Measurements from ENCODE around the gene TNFRSF14.

DNA sequence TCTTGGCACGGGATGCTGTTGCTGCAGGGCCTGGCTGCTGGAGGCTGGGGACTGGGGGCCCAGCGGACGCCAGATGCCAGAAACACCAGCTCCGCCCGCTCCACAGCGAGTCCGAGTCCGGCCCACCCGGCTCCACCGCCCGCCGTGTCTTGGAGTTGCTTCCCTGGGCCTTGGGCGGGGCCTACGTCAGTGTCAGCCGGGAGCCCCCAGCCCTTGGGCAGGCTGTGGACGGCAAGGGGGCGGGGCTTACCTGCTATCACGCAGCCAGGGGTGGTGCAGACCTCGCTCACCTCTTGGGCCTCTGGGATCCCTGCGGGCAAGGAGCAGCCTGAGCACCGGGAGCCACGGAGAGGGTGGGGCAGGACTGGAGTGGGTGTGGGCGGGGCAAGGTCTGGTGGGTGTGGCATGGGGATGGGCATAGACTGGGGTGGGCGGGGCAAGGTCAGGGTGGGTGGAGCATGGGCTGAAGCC lies 54.9 kb downstream of the TNFRSF14 start:
- TF ChIP-seq, protein P1, sequence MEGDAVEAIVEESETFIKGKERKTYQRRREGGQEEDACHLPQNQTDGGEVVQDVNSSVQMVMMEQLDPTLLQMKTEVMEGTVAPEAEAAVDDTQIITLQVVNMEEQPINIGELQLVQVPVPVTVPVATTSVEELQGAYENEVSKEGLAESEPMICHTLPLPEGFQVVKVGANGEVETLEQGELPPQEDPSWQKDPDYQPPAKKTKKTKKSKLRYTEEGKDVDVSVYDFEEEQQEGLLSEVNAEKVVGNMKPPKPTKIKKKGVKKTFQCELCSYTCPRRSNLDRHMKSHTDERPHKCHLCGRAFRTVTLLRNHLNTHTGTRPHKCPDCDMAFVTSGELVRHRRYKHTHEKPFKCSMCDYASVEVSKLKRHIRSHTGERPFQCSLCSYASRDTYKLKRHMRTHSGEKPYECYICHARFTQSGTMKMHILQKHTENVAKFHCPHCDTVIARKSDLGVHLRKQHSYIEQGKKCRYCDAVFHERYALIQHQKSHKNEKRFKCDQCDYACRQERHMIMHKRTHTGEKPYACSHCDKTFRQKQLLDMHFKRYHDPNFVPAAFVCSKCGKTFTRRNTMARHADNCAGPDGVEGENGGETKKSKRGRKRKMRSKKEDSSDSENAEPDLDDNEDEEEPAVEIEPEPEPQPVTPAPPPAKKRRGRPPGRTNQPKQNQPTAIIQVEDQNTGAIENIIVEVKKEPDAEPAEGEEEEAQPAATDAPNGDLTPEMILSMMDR (IDR thresholded peaks at IDR 0.05): no peak
- TF ChIP-seq SREBF2 (IDR thresholded peaks at IDR 0.05): no peak

Measured in A549 (cell line).